Measurements from ENCODE around the gene CCND1.
"Not testable (repeated sequence)": the region's sequence is repeated elsewhere in the genome, so short reads cannot be mapped to it uniquely, and the experiment has no call there.

CCND1 gene

DNA sequence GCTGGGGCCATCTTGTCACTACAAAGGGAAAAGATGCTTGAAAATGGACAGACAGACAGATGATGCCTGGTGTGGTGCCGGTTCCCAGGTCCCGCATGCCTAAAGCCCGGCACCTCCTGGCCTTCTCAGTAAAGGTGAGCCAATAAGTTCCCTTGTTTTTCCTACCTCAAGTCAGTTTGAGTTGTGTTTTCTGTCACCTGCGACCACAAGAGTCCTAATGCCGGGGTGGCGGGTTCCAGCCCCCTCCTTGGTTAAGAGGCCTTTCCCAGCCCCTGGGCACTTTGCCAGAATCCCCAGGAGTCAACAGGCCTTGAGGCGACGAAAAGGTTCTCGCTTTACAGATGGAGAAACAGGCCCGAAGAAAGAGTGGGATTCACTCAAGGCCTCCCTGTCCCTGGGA is 53.8 kb downstream of the CCND1 start:
- DNase-seq = no peak

DNA sequence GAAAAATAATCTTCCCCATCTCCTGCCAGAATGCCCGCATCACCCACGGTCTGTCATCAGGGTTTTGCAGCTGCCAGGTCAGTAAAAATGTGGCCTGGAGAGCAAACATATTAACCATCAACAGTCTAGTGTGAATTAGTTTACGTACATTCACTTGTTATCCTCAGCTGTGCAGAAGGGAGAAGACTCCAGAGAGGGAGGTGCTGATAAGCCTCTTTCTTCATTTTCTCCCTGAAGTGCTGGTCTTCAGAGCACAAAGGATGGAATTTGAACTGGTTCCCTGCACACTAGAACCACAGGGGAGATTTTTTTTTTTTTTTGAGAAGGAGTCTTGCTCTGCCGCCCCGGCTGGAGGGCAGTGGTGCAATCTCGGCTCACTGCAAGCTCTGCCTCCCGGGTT is 54.6 kb downstream of the CCND1 start:
- no peak for DNase-seq

GRCh38 chr11:69695995-69696394 is 55.0 kb downstream of the CCND1 start:
- DNase-seq = not testable (repeated sequence)

- DNase-seq = no peak
These were observed 56.0 kb downstream of the CCND1 start for GRCh38 chr11:69696749-69697468.

GRCh38 chr11:69697469-69697843 is 56.5 kb downstream of the CCND1 start:
- DNase-seq = no peak

DNA sequence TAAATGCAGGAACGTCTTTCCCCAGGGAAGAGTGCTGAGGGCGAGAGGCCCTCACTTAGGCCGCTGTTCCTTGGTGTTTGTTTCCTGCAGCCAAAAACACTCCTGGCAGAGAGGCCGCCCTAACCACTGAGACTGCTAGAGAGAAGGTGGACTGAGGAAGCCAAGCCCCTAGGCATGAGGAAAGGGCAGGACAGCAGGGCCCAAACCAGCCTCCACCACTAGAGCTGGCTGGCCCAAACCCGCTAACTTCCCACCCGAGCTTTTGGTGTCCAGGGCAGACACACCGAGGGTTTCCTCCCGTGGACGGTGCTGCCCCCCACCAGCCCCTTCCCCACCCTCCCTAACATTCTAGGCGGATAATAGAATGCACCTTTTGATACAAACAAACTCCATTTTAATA is 56.9 kb downstream of the CCND1 start:
- DNase-seq = no peak

GRCh38 chr11:69698362-69698761 is 57.4 kb downstream of the CCND1 start:
- DNase-seq = no peak

DNA sequence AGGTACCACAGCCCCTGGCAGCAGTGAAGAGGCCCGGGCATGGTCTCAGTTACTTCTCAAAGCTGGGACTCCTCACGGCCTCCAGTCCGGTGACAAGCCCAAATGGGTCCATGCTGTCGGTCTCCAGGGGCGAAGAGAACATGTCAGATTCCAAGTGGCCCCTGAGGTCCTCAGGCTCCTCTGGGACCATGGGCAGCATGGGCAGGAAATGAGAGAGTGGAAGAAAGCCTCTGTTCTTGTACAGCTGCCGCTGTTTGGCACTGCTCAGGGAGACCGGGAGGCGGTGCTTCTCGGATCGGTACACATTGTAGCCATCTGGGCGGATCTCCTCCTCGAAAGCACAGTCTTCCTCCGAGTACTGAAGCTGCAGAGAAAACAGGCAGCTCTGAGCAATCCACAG is 58.3 kb downstream of the CCND1 start:
- no peak for DNase-seq

- no peak for DNase-seq
These were observed 59.6 kb downstream of the CCND1 start for GRCh38 chr11:69700278-69701140.

- DNase-seq = no peak
These were observed 61.3 kb downstream of the CCND1 start for GRCh38 chr11:69702239-69702691.

- DNase-seq = no peak
These were observed 62.0 kb downstream of the CCND1 start for GRCh38 chr11:69702769-69703452.

DNA sequence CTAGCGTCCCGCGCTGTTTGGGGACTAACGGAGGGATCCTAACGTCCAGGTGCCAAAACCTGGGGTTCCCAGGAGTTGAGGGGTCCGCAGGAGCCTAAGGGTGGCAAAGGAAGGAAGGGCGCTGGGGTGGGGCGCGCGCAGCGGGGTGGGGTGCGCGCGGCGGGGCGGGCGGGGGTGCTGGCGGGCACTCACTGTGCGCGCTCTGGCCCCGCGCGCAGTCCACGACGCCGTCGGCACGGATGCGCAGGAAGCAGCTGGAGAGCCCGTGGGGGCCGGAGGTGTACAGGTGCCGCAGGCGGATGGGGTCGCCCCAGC is 62.5 kb downstream of the CCND1 start:
- no peak for DNase-seq
